Breast epithelium (tissue), 4 donors: ENCODE measurements around the gene CUL4A. TPM values are rescaled to one million over a fixed set of nuclear protein-coding genes. Genes with fewer than 3 reads are reported as not detected.

Source experiments
- DNase-seq, 2 donors: peaks; one replicate each; pipeline ENCODE4 v3.0.0-alpha.2; 2019; ENCODE audit warnings: low spot score in 2 of 2
- H3K27ac ChIP-seq, 2 donors: fragments of 200-600 bp; sonication (generic) in 1 of 2; one replicate each; pipeline ENCODE4 v1.5.1; 2016 to 2019; ENCODE audit warnings: mild to moderate bottlenecking in 1 of 2
- H3K27me3 ChIP-seq, 2 donors: fragments of 200-600 bp; sonication (generic) in 1 of 2; one replicate each; pipeline versions ENCODE4 v1.5.1 to v1.6.0; 2017 to 2019; ENCODE audit warnings: control low read depth in 1 of 2, mild to moderate bottlenecking in 1 of 2
- H3K36me3 ChIP-seq: fragments of 200-600 bp; one replicate; pipeline ENCODE4 v1.5.1; 2019
- H3K4me1 ChIP-seq, 2 donors: fragments of 200-600 bp; sonication (generic); one replicate each; pipeline ENCODE4 v1.5.1; 2016 to 2019; ENCODE audit warnings: control low read depth in 1 of 2
- H3K4me3 ChIP-seq, 3 donors: fragments of 200-600 bp; sonication (generic); 1 replicate in 2 of 3; 2 replicates in 1 of 3; pipeline ENCODE4 v1.5.1; 2016 to 2019; ENCODE audit warnings: mild to moderate bottlenecking in 3 of 3, moderate library complexity in 2 of 3
- H3K9me3 ChIP-seq, 2 donors: fragments of 200-600 bp; sonication (generic) in 1 of 2; one replicate each; pipeline ENCODE4 v1.5.1; 2016 to 2019; ENCODE audit warnings: control low read depth in 1 of 2
- POLR2A ChIP-seq: fragments of 450-650 bp; IDR thresholded peaks from one replicate; pipeline ENCODE4 v1.6.1; 2016; ENCODE audit warnings: antibody characterized with exemption, mild to moderate bottlenecking, moderate library complexity
- POLR2AphosphoS5 ChIP-seq, 3 donors: sonication (generic); formaldehyde crosslinking; IDR thresholded peaks; one replicate each; pipeline ENCODE4 v1.6.1; 2017; ENCODE audit warnings: antibody characterized with exemption in 3 of 3
- intact Hi-C: fragments of 100-400 bp; cut with DNase I; formaldehyde crosslinking; loops from one replicate; pipeline ENCODE4 v1.15.1; 2023; ENCODE audit warnings: low total_unique reads
- total RNA-seq, 3 donors: library from RNA; depleted of rRNA; stranded (reverse); fragments of >200 nt; gene quantifications; one replicate each; pipeline ENCODE4 v1.1.0, GENCODE V29; 2016
- TF ChIP-seq, protein P1 (sequence below), 3 donors: fragments of 450-650 bp; IDR thresholded peaks; one replicate each; pipeline ENCODE4 v1.5.1; 2016 to 2017; ENCODE audit warnings: antibody characterized with exemption in 3 of 3, mild to moderate bottlenecking in 3 of 3, moderate library complexity in 3 of 3

The CUL4A gene
- total RNA-seq, 3 donors from 2014 or later: 108 to 145 (median 142) TPM

DNA sequence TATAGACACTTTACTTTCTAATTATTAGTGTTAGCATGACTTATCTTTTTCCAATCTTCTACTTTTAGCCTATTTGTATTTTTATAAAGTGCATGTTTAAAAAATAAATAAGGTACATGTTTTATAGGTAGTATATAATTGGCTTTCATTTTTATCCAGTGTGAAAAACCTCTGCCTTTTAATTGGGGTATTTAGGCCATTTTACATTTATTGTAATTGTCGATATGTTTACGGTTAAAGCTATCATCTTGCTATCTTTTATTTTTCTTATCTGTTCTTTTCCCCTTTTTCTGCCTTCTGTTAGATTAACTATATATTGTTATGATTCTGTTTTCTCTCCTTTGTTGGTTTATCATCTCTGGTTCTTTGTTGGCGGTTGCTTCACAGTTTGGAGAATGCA is 41.8 kb upstream of the CUL4A start:
- Histone ChIP-seq H3K36me3 (no peaks in the 10 kb centered on the region), H3K27me3 (peaks cover 0 to 9% of the 10 kb centered on the region in 2 donors), H3K4me3 (no peak overlapping the region), H3K9me3 (no peaks in the 10 kb centered on the region), H3K27ac (no peak overlapping the region), H3K4me1 (no peaks in the 10 kb centered on the region)
- intact Hi-C loops: no loop called here
- DNase-seq: no peak
- no peak for TF ChIP-seq POLR2AphosphoS5 (IDR thresholded peaks at IDR 0.05)
- TF ChIP-seq, protein P1, sequence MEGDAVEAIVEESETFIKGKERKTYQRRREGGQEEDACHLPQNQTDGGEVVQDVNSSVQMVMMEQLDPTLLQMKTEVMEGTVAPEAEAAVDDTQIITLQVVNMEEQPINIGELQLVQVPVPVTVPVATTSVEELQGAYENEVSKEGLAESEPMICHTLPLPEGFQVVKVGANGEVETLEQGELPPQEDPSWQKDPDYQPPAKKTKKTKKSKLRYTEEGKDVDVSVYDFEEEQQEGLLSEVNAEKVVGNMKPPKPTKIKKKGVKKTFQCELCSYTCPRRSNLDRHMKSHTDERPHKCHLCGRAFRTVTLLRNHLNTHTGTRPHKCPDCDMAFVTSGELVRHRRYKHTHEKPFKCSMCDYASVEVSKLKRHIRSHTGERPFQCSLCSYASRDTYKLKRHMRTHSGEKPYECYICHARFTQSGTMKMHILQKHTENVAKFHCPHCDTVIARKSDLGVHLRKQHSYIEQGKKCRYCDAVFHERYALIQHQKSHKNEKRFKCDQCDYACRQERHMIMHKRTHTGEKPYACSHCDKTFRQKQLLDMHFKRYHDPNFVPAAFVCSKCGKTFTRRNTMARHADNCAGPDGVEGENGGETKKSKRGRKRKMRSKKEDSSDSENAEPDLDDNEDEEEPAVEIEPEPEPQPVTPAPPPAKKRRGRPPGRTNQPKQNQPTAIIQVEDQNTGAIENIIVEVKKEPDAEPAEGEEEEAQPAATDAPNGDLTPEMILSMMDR (IDR thresholded peaks at IDR 0.05): no peak
- no peak for TF ChIP-seq POLR2A

DNA sequence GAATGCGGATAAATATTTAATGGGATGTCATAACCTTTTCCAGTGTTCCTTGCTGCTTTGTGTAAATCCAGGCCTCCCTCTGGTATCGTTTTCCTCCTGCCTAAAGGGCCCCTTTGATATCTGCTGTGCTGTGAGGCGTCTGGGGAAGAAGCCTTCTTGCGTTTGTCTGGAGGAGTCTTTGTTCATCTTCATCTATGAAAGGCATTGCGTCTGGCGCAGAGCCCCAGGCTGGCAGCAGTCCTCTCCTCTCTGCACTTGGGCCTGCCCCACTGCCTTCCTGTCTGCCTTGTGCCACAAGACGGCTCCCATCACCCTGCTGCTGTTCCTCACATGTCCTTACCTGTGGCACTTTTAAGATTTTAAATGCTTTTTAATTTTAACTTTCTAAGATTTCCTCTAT is 41.2 kb upstream of the CUL4A start:
- Histone ChIP-seq H3K27ac (no peak overlapping the region), H3K9me3 (no peaks in the 10 kb centered on the region), H3K4me1 (no peaks in the 10 kb centered on the region), H3K27me3 (peaks cover 0 to 4% of the 10 kb centered on the region in 2 donors), H3K36me3 (no peaks in the 10 kb centered on the region), H3K4me3 (no peak overlapping the region)
- no peak for DNase-seq
- intact Hi-C loops: no loop called here
- TF ChIP-seq POLR2A (no peak), POLR2AphosphoS5 (IDR thresholded peaks at IDR 0.05) (no peak)
- TF ChIP-seq, protein P1 (IDR thresholded peaks at IDR 0.05): no peak

DNA sequence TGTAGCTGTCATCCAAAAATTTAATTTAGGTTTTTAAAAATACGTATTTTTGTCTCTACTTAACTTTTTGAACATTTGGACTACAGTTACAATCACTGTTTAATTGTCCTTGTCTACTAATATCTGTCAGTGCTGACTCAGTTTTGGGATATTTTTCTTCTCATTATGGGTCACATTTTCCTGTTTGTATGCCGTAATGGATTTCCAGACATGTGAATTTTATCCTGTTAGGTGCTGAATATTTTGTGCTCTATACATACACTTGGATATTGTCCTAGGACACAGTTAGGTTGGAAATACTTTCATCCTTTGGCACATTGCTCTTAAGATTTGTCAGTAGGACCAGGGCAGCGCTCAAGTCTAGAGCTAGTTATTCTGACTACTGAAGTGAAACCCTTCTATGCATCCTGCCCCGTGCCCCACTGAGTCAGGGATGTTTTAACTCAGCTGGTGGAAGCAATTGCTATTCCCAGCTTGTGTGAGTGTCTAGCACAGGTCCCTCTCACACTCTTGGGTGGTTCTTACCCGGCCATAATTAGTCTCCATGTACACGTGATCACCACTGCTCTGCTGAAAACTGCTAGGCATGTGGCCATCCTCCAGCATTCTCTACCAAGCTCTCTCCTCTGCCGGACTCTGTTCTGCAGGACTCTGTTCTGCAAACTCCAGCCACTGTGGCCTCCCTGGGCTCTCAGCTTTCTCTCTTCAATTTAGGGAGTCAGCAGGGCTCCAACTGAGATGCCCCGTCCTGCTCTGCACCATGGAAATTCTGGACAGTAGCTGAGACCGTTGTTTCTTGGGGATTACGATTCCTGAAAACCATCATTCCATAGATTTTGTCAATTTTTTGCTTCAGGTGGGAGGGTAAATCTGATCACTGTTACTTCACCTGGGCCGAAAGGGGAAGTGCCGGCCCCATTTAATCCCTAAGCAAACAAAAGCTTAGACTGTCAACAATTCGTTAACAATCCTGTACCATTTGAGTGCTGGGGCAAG is 39.8 kb upstream of the CUL4A start:
- no peak for DNase-seq
- Histone ChIP-seq H3K27me3 (no peaks in the 10 kb centered on the region), H3K36me3 (no peaks in the 10 kb centered on the region), H3K9me3 (no peaks in the 10 kb centered on the region), H3K4me1 (no peaks in the 10 kb centered on the region), H3K4me3 (no peak overlapping the region), H3K27ac (no peak overlapping the region)
- TF ChIP-seq POLR2A (no peak), POLR2AphosphoS5 (IDR thresholded peaks at IDR 0.05) (no peak)
- TF ChIP-seq, protein P1 (IDR thresholded peaks at IDR 0.05): no peak
- intact Hi-C loops: no loop called here

DNA sequence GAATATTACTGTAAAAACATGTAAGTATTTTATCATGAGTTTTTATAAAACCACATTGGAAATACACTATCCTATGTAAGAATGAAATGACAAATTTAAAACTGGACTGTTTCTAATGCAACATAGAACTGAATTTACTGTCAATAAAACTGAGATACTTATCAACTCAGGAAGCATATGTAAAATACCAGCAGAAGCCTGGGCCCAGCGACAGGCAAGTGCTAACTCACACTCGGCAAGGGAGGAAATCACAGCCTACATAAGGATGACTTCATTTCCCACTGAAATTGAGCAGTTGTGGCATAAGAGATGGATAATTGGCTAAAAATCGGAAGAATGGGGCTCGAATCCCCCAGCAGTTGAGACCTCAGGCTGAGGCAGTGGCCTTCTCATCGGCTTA is 38.9 kb upstream of the CUL4A start:
- H3K4me1 ChIP-seq: no peaks in the 10 kb centered on the region
- intact Hi-C loops: no loop called here
- no peak overlapping the region for H3K4me3 ChIP-seq
- DNase-seq: no peak
- H3K36me3 ChIP-seq: no peaks in the 10 kb centered on the region
- TF ChIP-seq, protein P1 (IDR thresholded peaks at IDR 0.05): no peak
- TF ChIP-seq POLR2AphosphoS5 (IDR thresholded peaks at IDR 0.05): no peak
- no peak for TF ChIP-seq POLR2A
- H3K9me3 ChIP-seq: no peaks in the 10 kb centered on the region
- H3K27me3 ChIP-seq: no peaks in the 10 kb centered on the region
- H3K27ac ChIP-seq: no peak overlapping the region
